A673 (cell line): ENCODE measurements around the gene SLC26A5.

ENCODE experiments used
- EZH2 ChIP-seq: fragments of 200-600 bp; sonication (generic); IDR thresholded peaks from 2 replicates; pipeline ENCODE4 v1.6.1; 2017; ENCODE audit warnings: borderline replicate concordance, low read depth, mild to moderate bottlenecking, mixed read lengths, antibody characterized with exemption, low read length; ENCODE audit not compliant: poor library complexity, severe bottlenecking
- TF ChIP-seq, protein P1 (sequence below): fragments of 300-800, 200-600 bp; sonication (generic); conservative IDR thresholded peaks from 2 replicates; pipeline ENCODE4 v1.5.1; 2017; ENCODE audit warnings: low read depth, mild to moderate bottlenecking, antibody characterized with exemption, low read length, moderate library complexity, mixed read lengths

DNA sequence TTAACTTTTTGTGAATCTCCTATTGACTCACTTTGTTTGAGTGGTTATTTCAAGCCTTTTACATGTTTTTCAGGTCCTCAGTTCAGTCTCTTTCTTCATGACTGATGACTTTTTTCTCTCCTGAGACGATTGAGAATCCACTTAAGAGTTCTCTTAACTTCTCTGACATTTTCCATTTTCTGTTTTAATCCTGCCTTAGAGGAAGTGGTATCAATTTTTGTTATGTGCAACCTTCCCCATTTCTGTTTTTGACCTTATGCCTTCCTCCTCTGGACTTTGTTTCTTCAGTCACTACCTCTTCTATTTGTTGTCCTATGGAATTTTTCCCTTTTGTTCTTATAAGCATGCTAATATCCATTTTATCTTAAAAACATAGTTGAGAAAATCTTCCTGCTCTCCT is 96.2 kb downstream of the SLC26A5 start:
- TF ChIP-seq EZH2: no peak
- TF ChIP-seq, protein P1, sequence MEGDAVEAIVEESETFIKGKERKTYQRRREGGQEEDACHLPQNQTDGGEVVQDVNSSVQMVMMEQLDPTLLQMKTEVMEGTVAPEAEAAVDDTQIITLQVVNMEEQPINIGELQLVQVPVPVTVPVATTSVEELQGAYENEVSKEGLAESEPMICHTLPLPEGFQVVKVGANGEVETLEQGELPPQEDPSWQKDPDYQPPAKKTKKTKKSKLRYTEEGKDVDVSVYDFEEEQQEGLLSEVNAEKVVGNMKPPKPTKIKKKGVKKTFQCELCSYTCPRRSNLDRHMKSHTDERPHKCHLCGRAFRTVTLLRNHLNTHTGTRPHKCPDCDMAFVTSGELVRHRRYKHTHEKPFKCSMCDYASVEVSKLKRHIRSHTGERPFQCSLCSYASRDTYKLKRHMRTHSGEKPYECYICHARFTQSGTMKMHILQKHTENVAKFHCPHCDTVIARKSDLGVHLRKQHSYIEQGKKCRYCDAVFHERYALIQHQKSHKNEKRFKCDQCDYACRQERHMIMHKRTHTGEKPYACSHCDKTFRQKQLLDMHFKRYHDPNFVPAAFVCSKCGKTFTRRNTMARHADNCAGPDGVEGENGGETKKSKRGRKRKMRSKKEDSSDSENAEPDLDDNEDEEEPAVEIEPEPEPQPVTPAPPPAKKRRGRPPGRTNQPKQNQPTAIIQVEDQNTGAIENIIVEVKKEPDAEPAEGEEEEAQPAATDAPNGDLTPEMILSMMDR: no peak
